ENCODE measurements around the gene PRKCSH.

Gene PRKCSH

DNA sequence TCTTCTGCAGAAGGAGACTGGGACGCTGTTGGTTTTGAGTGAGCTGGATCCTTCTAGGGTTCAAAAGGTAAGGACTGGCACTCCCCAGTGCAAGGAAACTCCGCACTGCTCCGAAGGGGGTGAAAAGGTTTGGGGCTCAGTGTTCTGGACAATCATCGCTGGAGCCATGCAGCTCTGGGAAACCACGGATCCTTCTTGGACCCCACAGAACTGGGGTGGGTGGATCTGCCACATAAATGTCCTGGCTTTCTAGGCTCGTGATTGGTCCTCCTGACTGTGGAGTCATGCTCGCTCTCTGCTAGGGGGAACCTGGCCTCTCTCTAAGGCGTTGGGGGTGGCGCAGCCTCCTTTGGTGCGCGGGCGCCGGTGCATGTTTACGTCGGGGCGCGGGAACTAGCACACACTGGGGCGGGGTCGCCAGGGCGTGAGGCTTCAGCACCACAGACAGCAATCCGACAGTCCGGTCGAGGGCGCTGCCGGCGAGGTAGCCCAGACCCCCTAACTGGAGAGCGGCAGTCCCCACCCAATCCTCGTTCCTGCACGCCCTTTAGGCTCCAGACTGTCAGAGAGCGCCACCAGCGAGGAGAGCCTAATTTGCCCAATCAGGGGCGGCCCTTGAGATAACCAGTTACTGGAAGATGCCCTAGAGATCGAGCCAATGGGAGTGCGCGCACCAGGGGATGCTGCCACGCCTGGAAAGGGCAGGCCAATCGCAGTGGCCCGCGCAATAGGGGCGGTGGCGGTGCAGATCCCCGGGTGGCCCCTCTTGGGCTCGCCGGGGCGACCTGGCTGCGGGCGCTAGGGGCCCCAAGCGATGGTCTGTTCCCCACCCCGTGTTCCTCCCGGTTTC lies 46.3 kb downstream of the PRKCSH start:
- TF ChIP-seq POLR2A (IDR thresholded peaks at IDR 0.05; ENCODE audit: low read depth, low read length) = peak; percentile 33; the same call in 1 of the 2 replicates
- peak; percentile 60 for FAIRE-seq

DNA sequence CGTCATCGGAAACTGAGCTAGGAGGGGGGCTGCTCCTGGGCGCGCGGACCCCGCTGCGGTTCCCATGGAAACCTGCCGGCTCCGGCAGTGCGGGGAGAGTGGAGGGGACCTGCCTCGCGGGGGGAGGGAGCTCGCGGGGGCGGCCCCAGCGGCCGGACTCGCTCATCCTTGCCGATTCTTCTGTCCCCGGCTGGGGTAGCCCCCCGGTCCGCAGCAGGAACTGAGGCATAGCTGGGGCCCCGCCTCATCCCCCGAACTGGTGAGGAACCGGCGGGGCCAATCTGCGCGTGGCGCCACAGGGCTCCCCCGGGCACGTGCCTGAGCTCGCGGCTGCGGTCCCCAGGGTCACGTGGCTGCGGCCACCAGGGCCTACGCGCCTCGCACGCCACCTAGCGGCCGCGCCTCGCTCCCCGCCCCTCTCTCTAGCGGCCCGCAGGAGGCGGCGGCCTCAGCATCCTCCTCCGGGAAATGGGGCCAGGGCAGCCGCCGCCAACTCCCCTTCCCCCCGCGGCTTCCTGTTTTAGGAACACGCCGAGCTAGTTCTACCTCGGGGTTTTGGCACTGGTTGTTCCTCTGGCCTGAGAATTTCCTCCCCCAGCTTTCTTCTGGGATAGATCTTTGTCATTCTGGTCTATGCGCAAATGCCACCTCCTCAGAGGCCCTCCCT lies 47.1 kb downstream of the PRKCSH start:
- FAIRE-seq = no peak
- peak; percentile 98 for DNase-seq (ENCODE audit: insufficient read length, low spot score)
- TF ChIP-seq POLR2A (IDR thresholded peaks at IDR 0.05; ENCODE audit: low read depth, low read length) = 0 out of 2 replicates have a peak, but pooled peaks have one; percentile 23

More for the DNA sequence above, 46.3 kb downstream of the PRKCSH start:
- peak; percentile 98 for DNase-seq (ENCODE audit: insufficient read length, low spot score)

DNA sequence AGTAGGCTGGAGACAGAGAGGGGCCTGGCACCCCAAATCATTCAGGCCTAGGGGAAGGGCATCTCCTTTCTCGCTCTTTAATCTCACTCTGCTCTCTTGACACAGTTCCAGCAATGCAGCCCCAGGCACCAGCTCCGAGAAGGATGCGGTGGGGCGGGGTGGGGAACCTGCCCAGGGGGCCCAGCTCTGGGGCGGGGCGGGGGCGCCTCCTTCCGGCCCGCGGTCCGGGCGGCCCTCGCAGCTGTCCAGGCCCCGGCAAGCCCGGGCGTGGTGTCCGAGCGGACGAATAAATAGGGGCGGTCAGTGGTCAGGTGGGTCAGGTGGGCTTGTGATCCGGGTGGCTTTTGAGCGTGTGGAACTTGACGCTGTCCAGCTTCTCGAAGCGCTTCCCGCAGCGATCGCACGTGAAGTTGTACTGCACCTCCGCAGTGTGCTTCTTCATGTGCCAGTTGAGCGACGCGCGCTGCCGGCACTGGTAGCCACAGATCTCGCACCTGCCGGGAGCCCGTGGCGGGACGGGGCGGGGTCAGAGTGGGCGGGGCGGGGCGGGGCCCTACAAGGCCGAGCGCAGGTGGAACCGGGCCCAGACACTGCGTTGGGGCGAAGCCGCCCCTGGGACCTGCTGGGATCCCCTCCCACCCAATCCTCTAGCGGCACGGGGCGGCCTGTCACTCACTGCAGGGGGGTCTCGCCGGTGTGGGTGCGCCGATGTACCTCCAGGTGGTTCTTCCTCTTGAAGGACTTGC lies 48.1 kb downstream of the PRKCSH start:
- TF ChIP-seq POLR2A (IDR thresholded peaks at IDR 0.05; ENCODE audit: low read depth, low read length) = no peak
- no peak for FAIRE-seq
- DNase-seq (ENCODE audit: insufficient read length, low spot score) = no peak

DNA sequence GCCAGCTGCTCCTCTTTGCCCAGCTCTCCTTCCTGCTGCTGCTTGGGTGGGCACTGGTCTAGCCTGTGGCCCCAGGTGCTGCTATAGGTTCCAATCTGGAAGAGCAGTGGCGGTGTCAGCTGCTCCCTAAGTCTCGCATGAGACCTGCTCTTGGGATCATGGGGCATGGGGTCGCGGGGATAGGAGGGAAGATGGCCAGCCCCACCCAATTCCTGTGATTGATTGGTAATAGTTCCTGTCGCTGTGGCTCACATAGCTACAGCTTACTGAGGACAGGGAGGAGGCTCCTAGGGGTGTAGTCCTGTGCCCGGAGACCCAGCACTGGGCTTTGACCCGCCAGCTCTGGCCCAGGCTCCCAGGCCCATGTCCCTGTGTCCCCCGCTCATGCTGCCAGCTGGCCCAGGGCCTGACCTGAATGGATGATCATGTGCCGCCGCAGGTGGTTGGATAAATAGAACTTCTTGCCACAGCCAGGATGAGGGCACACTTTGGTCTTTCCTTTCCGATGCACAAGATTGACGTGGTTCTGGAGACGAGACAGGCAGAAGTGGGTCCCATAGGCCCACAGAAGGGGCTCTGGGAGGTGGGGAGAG lies 49.9 kb downstream of the PRKCSH start:
- FAIRE-seq (no peak), DNase-seq (ENCODE audit: insufficient read length, low spot score) (no peak)
- no peak for TF ChIP-seq POLR2A (IDR thresholded peaks at IDR 0.05; ENCODE audit: low read depth, low read length)

DNA sequence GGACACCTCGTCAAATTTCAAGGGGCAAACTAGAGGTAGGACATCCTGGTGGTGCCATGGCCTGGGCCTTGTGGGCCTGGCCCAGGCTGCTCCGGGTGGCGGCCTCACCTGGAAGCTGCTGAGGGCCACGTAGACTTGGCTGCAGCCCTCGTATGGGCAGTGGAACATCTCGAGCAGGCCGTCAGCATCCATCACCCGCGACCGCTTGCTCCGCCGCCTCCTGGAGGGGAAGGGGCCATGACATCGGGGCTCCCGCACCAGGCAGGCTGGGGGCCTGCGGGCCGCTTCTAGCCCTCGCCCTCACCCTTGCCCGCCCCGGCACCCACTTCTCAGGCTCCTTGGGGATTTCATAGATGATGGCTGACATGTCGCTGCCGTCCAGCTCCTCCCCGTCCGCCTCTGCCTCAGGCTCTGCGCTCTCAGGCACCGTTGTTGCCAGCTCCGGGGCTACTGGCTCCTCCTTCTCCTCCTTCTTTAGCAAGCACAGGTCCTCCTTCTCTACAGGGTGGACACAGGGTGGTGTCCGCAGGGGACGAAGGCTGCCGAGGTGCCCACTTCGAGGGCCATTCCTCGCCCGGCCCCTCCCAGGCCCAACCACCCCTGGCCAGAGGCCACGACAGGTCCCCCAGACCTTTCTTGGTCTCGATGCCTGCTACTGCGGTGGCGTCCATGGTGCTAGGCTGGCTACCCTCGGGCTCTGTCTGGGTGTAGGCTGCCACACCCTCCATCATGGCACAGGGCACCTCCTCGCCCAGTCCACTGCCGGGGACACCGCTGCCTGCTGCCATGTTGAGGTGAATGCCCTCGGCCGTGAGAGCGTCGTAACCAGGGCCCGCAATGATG lies 51.4 kb downstream of the PRKCSH start:
- no peak for DNase-seq (ENCODE audit: insufficient read length, low spot score)
- no peak for TF ChIP-seq POLR2A (IDR thresholded peaks at IDR 0.05; ENCODE audit: low read depth, low read length)
- no peak for FAIRE-seq

DNA sequence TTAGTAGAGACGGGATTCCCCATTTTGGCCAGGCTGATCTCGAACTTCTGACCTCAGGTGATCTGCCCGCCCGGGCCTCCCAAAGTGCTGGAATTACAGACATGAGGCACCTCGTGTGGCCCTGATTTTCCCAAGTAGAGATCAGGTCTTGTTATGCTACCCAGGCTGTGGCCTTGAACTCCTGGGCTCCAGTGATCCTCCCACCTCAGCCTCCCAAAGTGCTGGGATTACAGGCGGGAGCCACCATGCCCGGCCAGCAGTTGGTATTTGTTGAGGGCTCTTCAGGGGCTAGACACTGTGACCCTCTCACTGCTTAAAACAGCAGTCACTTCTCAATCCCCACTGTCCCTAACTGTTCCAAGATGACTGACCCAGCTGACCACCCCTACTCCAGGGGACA lies 53.9 kb downstream of the PRKCSH start:
- DNase-seq (ENCODE audit: insufficient read length, low spot score) (no peak), FAIRE-seq (no peak)
- TF ChIP-seq POLR2A (IDR thresholded peaks at IDR 0.05; ENCODE audit: low read depth, low read length) = no peak

DNA sequence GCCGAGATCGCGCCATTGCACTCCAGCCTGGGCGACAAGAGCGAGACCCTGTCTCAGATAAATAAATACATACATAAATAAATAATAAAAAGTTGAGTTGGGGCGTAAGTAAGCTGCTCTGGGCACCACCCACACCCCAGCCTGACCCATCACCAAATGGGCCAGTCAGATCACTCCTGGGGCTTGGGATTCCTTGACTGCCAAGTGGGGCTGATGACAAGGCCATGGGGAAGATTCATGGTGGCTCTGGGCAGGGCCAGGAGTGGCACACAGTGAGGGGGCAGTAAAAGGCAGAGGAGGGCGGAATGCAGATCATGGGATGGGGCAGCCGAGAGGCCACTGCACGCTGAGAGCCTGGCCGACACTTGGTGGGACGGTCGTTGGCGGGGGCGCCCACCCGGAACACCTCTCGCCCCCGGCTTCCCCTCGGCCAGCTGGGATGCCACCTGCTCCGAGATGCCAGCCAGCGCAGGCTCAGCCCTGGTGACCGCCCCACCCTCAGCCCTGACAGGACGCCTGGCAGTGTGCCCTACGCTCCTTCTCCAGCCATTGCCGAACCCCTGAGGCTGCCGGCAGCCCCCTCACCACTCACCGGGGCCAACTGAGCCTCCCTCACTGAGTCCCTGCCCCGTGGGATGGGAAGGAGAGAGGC lies 59.3 kb downstream of the PRKCSH start:
- no peak for DNase-seq (ENCODE audit: insufficient read length, low spot score)
- TF ChIP-seq POLR2A (IDR thresholded peaks at IDR 0.05; ENCODE audit: low read depth, low read length) = no peak
- no peak for FAIRE-seq

DNA sequence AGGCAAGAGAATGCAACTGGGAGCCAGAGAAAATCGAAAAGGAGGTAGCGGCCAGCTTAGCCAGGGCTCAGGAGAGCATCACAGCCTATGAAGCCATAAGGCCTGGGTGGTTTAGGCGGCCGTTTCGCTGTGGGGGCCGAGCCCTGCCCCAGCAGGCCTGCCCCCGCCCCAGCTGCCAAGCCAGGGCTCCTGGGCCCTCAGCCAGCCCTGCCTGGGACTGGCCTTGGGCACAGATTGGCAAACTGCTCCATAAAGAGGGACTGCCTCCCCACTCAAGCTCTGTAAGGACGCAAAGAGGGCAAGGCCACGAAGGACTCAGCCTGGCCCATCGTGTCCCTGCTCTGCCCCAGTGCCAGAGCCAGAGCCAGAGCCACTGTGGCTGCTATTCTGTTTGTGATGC lies 60.0 kb downstream of the PRKCSH start:
- FAIRE-seq = no peak
- TF ChIP-seq POLR2A (IDR thresholded peaks at IDR 0.05; ENCODE audit: low read depth, low read length) = no peak
- DNase-seq (ENCODE audit: insufficient read length, low spot score) = no peak

DNA sequence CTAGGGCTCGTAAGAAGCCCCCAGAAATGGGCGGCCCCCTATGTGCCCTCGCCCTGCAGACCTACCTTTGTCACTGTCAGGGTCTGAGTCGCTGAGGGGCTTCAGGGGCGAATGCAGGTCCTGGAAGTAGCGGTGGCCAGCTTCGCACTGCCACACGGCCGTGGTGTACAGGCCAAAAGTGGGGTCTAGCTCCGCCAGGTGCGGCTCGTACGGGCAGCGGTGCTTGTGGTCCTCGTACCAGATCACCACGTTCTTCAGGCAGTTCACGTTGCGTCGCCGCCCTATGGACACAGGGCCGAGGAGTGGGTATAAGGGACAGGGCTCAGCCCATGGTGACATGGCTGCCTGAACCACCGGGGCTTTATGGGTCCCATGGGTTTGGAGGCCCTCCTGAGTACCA lies 60.5 kb downstream of the PRKCSH start:
- no peak for TF ChIP-seq POLR2A (IDR thresholded peaks at IDR 0.05; ENCODE audit: low read depth, low read length)
- FAIRE-seq = no peak
- DNase-seq (ENCODE audit: insufficient read length, low spot score) = no peak

DNA sequence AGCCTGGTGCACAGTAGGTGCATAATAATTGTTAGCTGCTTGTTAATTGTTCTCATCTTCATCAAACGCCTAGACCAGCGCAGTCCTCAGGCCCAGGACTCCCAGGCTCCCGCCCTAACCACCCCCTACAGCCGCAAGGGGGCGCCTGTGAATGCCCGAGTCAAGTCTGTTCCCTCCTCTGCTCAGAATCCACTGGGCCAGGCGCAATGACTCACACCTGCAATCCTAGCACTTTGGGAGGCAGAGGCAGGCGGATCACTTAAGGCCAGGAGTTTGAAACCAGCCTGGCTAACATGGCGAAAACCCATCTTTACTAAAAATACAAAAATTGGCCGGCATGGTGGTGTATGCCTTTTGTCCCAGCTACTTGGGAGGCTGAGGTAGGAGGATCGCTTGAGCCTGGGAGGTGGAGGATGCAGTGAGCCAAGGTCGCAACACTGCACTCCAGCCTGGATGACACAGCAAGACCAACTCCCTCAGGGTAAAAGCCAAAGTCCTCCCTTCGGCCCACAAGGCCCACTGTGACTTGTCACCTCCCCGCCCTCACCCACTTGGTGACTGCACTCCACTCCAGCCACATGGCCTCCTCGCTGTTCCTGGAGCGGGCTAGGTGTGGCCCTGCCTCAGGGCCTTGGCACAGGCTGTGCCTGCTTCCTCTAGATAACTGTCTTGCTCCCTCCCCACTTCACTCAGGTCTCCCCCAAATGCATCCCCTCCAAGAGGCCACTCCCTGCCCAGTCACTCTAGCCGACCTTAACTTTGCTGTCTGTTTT lies 61.1 kb downstream of the PRKCSH start:
- FAIRE-seq (no peak), DNase-seq (ENCODE audit: insufficient read length, low spot score) (peak; percentile 90)
- TF ChIP-seq POLR2A (IDR thresholded peaks at IDR 0.05; ENCODE audit: low read depth, low read length) = no peak

DNA sequence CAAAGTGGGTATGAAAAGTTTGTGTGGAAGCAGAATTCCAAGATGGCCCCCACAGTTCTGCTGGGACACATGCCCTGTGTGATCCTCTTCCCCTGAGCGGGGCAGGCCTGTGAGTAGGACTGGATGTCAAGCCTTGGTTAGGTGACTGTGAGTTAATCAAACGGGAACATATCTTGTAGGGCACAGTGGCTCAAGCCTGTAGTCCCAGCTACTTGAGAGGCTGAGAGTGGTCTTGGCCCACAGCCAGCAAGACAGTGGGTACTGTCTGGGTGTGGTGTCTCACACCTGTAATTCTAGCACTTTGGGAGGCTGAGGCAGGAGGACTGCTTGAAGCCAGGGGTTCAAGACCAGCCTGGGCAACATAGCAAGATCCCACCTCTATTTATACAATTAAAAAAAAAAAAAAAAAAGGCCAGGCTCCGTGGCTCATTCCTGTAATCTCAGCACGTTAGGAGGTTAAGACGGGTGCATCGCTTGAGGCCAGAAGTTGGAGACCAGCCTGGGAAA lies 63.8 kb downstream of the PRKCSH start:
- FAIRE-seq (no peak), DNase-seq (ENCODE audit: insufficient read length, low spot score) (no peak)
- TF ChIP-seq POLR2A (IDR thresholded peaks at IDR 0.05; ENCODE audit: low read depth, low read length) = no peak

All from H54 (cell line).